T-cell (primary cell): ENCODE measurements around the gene FCRLA. TPM values are rescaled to one million over a fixed set of nuclear protein-coding genes. Genes with fewer than 3 reads are reported as not detected.
"Not testable (repeated sequence)": the region's sequence is repeated elsewhere in the genome, so short reads cannot be mapped to it uniquely, and the experiment has no call there.

Source experiments
- ATAC-seq, 4 experiments: fragments of 200-7000 bp in 3 of 4; fragments of 150-1000 bp in 1 of 4; cut with Tn5 transposase; replicated peaks in 1 of 4; 1 replicate in 3 of 4; 2 replicates in 1 of 4; pipeline ENCODE4 v1.10.0; 2021; ENCODE audit warnings: moderate library complexity in 3 of 4, mild to moderate bottlenecking in 2 of 4, moderate number of reproducible peaks in 1 of 4
- CTCF ChIA-PET, 2 donors: fragments of 300-600 bp; sonication (Branson Sonifier 250); formaldehyde crosslinking; loops; one replicate each; lab custom pipeline; 2022; ENCODE audit warnings: antibody characterized with exemption in 2 of 2; lab: Charles Lee
- POLR2A ChIA-PET, 2 donors: fragments of 300-600 bp; sonication (Branson Sonifier 250); formaldehyde crosslinking; loops; one replicate each; lab custom pipeline; 2022; ENCODE audit warnings: antibody characterized with exemption in 2 of 2; lab: Charles Lee
- DNase-seq, 35 experiments: peaks; one replicate each; pipeline versions ENCODE4 v3.0.0 to v3.0.0-alpha.2; 2013 to 2023
- H3K27ac ChIP-seq: one replicate; pipeline ENCODE4 v1.5.1; 2013; ENCODE audit warnings: low read length
- H3K27me3 ChIP-seq, 2 experiments: replicated peaks in 1 of 2; 1 replicate in 1 of 2; 2 replicates in 1 of 2; pipeline versions ENCODE4 v1.6.1 to v1.7.0; 2013; ENCODE audit warnings: low read length in 1 of 2, mixed read lengths in 1 of 2; ENCODE audit not compliant: control insufficient read depth in 2 of 2, insufficient read depth in 2 of 2; ENCODE audit errors: extremely low read depth in 1 of 2
- H3K36me3 ChIP-seq, 2 donors: 1 replicate in 1 of 2; 2 replicates in 1 of 2; pipeline versions ENCODE4 v1.6.1 to v1.7.0; 2013; ENCODE audit warnings: low read length in 1 of 2; ENCODE audit not compliant: control insufficient read depth in 2 of 2, insufficient read depth in 1 of 2; ENCODE audit errors: extremely low read depth in 1 of 2
- H3K4me1 ChIP-seq, 2 experiments: 1 replicate in 1 of 2; 2 replicates in 1 of 2; pipeline versions ENCODE4 v1.6.1 to v1.7.0; 2013; ENCODE audit warnings: low read length in 2 of 2, mixed read lengths in 1 of 2; ENCODE audit not compliant: insufficient read depth in 2 of 2, control insufficient read depth in 1 of 2; ENCODE audit errors: extremely low read depth in 1 of 2
- H3K4me3 ChIP-seq, 2 donors: 1 replicate in 1 of 2; 2 replicates in 1 of 2; pipeline versions ENCODE4 v1.5.1 to v1.7.0; 2013; ENCODE audit warnings: mild to moderate bottlenecking in 2 of 2, low read length in 1 of 2, moderate library complexity in 1 of 2; ENCODE audit not compliant: control insufficient read depth in 1 of 2; ENCODE audit errors: extremely low read depth in 1 of 2
- H3K9me3 ChIP-seq: 2 replicates; pipeline ENCODE4 v1.7.0; 2013
- H3K27ac Mint-ChIP-seq, 2 donors: one replicate each; pipeline ENCODE4 v1.8.0; 2020 to 2021; ENCODE audit warnings: mild to moderate bottlenecking in 2 of 2, mixed read lengths in 2 of 2
- H3K27me3 Mint-ChIP-seq, 2 donors: one replicate each; pipeline ENCODE4 v1.8.0; 2021 to 2022; ENCODE audit warnings: mixed read lengths in 2 of 2
- H3K36me3 Mint-ChIP-seq: one replicate; pipeline ENCODE4 v1.8.0; 2021; ENCODE audit warnings: mixed read lengths
- H3K4me1 Mint-ChIP-seq, 3 donors: one replicate each; pipeline ENCODE4 v1.8.0; 2020 to 2022; ENCODE audit warnings: mixed read lengths in 3 of 3, mild to moderate bottlenecking in 1 of 3
- H3K4me3 Mint-ChIP-seq, 3 donors: one replicate each; pipeline ENCODE4 v1.8.0; 2020 to 2022; ENCODE audit warnings: mild to moderate bottlenecking in 3 of 3, mixed read lengths in 3 of 3, moderate library complexity in 3 of 3
- H3K9me3 Mint-ChIP-seq, 3 donors: one replicate each; pipeline ENCODE4 v1.8.0; 2020 to 2022; ENCODE audit warnings: mixed read lengths in 3 of 3
- WGBS: methylation state at CpG from one replicate; pipeline ENCODE4 v1.1.5; 2013; ENCODE audit warnings: missing lambda C conversion rate; ENCODE audit not compliant: insufficient coverage; 5-methylcytosine and 5-hydroxymethylcytosine counted together
- total RNA-seq, 35 experiments: library from RNA in 6 of 35; stranded (reverse) in 6 of 35; fragments of 120-200 nt in 1 of 35; gene quantifications; one replicate each; pipeline versions ENCODE4 v1.2.1 to v1.2.4 and lab custom pipeline; 2013 to 2026

Gene FCRLA
- total RNA-seq, 5 donors from 2014 or later (not counting 1 experiment from before 2014, with no cell fraction given): 0.68 to 6.5 (median 2.7) TPM

- Mint-ChIP-seq H3K9me3 (no peaks in the 10 kb centered on the region), H3K27ac (no peak overlapping the region), H3K4me3 (no peak overlapping the region), H3K4me1 (peaks cover 21 to 30% (median 26%) of the 10 kb centered on the region in 3 donors), H3K27me3 (peaks cover 0 to 3% of the 10 kb centered on the region in 2 donors), H3K36me3 (no peaks in the 10 kb centered on the region)
- ChIA-PET CTCF (no interaction called here), POLR2A (no interaction called here)
- Histone ChIP-seq H3K36me3 (no peaks in the 10 kb centered on the region), H3K27me3 (peaks cover 4 to 11% of the 10 kb centered on the region in 2 experiments), H3K4me3 (no peak overlapping the region), H3K4me1 (peaks cover 9 to 27% of the 10 kb centered on the region in 2 experiments), H3K27ac (no peak overlapping the region), H3K9me3 (no peaks in the 10 kb centered on the region)
- ATAC-seq (no peak), DNase-seq (no peak)
- WGBS: 100% methylated on average over 2 of the region's 8 CpGs
Measured at GRCh38 chr1:161723459-161724141, 16.6 kb downstream of the FCRLA start.

GRCh38 chr1:161725258-161725907 lies 18.4 kb downstream of the FCRLA start:
- H3K4me3 ChIP-seq: peak overlapping the region; percentile 77 to 92
- H3K4me3 Mint-ChIP-seq: peak overlapping the region; percentile 91 to 98 (median 95)
- H3K27me3 Mint-ChIP-seq, H3K36me3 Mint-ChIP-seq, ATAC-seq, POLR2A ChIA-PET, H3K36me3 ChIP-seq, H3K9me3 Mint-ChIP-seq, H3K9me3 ChIP-seq, DNase-seq: not testable (repeated sequence)
- peaks cover 32 to 42% (median 34%) of the 10 kb centered on the region in 3 donors for H3K4me1 Mint-ChIP-seq
- 58% methylated on average over 15 of the region's 22 CpGs for WGBS
- CTCF ChIA-PET: interaction anchor here in 1 of 2 donors (1.5 to 3.1 kb wide), 3 partner anchors 14 to 238 kb away, joined by 4 to 34 read pairs (median 5); partner anchors contain the start of gene DUSP12
- peak overlapping the region; percentile 86 to 90 for H3K27ac Mint-ChIP-seq
- peaks cover 9 to 36% of the 10 kb centered on the region in 2 experiments for H3K4me1 ChIP-seq
- peaks cover 5 to 11% of the 10 kb centered on the region in 2 experiments for H3K27me3 ChIP-seq
- H3K27ac ChIP-seq: peak overlapping the region; percentile 53

- POLR2A ChIA-PET: interaction anchor here in 1 of 2 donors (0.6 kb wide), 1 partner anchor 80 kb away, joined by 3 read pairs; no protein-coding TSS in a partner anchor
- Mint-ChIP-seq H3K4me1 (peaks cover 34 to 48% (median 39%) of the 10 kb centered on the region in 3 donors), H3K27me3 (peaks cover 0 to 3% of the 10 kb centered on the region in 2 donors), H3K27ac (peak overlapping the region; percentile 86 to 90), H3K4me3 (peak overlapping the region; percentile 91 to 98 (median 95)), H3K9me3 (no peaks in the 10 kb centered on the region), H3K36me3 (no peaks in the 10 kb centered on the region)
- Histone ChIP-seq H3K9me3 (no peaks in the 10 kb centered on the region), H3K36me3 (no peaks in the 10 kb centered on the region), H3K4me3 (peak overlapping the region; percentile 77 to 92), H3K4me1 (peaks cover 9 to 41% of the 10 kb centered on the region in 2 experiments), H3K27me3 (peaks cover 5 to 11% of the 10 kb centered on the region in 2 experiments), H3K27ac (peak overlapping the region; percentile 53)
- WGBS: 0% methylated on average over 33 of the region's 34 CpGs
- CTCF ChIA-PET: interaction anchor here (0.6 to 3.1 kb wide), 6 partner anchors 13 to 1477 kb away, joined by 3 to 34 read pairs (median 4); partner anchors contain the start of gene DUSP12 (in 1 of the 2)
- ATAC-seq (peak; percentile 20 to 46 (median 38)), DNase-seq (peak in 31 of 35 experiments; percentile 1 to 54 (median 22))
Measured at GRCh38 chr1:161725908-161726472, 19.0 kb downstream of the FCRLA start.

- H3K4me1 ChIP-seq: peaks cover 9 to 41% of the 10 kb centered on the region in 2 experiments
- peaks cover 34 to 55% (median 42%) of the 10 kb centered on the region in 3 donors for H3K4me1 Mint-ChIP-seq
- ATAC-seq (peak; percentile 69 to 74 (median 73)), DNase-seq (peak; percentile 35 to 81 (median 64))
- H3K9me3 ChIP-seq: no peaks in the 10 kb centered on the region
- ChIA-PET CTCF (interaction anchor here (0.6 to 3.1 kb wide), 8 partner anchors 10 to 1478 kb away, joined by 3 to 34 read pairs (median 4); partner anchors contain the start of gene DUSP12 (in 1 of the 2)), POLR2A (interaction anchor here in 1 of 2 donors (0.6 kb wide), 1 partner anchor 81 kb away, joined by 3 read pairs; no protein-coding TSS in a partner anchor)
- peaks cover 0 to 3% of the 10 kb centered on the region in 2 donors for H3K27me3 Mint-ChIP-seq
- no peaks in the 10 kb centered on the region for H3K36me3 Mint-ChIP-seq
- H3K36me3 ChIP-seq: no peaks in the 10 kb centered on the region
- peak overlapping the region; percentile 91 to 98 (median 95) for H3K4me3 Mint-ChIP-seq
- H3K27ac ChIP-seq: peak overlapping the region; percentile 57
- peak overlapping the region; percentile 86 to 90 for H3K27ac Mint-ChIP-seq
- WGBS: under 1% methylated on average over 62 of the region's 83 CpGs
- peaks cover 8 to 11% of the 10 kb centered on the region in 2 experiments for H3K27me3 ChIP-seq
- no peaks in the 10 kb centered on the region for H3K9me3 Mint-ChIP-seq
- H3K4me3 ChIP-seq: peak overlapping the region; percentile 77 to 92
Measured at GRCh38 chr1:161726473-161727255, 19.6 kb downstream of the FCRLA start.

GRCh38 chr1:161727256-161727924 lies 20.4 kb downstream of the FCRLA start:
- Histone ChIP-seq H3K27ac (peak overlapping the region; percentile 57), H3K4me1 (peaks cover 9 to 41% of the 10 kb centered on the region in 2 experiments), H3K36me3 (no peaks in the 10 kb centered on the region), H3K4me3 (peak overlapping the region; percentile 75 to 77), H3K9me3 (no peaks in the 10 kb centered on the region), H3K27me3 (peaks cover 8 to 11% of the 10 kb centered on the region in 2 experiments)
- H3K36me3 Mint-ChIP-seq: no peaks in the 10 kb centered on the region
- CTCF ChIA-PET: interaction anchor here (0.8 to 3.1 kb wide), 4 partner anchors 9 to 104 kb away, joined by 3 to 34 read pairs (median 4); no protein-coding TSS in a partner anchor
- WGBS: under 1% methylated on average over 31 of the region's 38 CpGs
- H3K27ac Mint-ChIP-seq: peak overlapping the region; percentile 90 to 97
- peaks cover 34 to 54% (median 42%) of the 10 kb centered on the region in 3 donors for H3K4me1 Mint-ChIP-seq
- peaks cover 0 to 3% of the 10 kb centered on the region in 2 donors for H3K27me3 Mint-ChIP-seq
- no peaks in the 10 kb centered on the region for H3K9me3 Mint-ChIP-seq
- ATAC-seq (peak; percentile 30 to 61 (median 46)), DNase-seq (peak; percentile 10 to 80 (median 39))
- H3K4me3 Mint-ChIP-seq: peak overlapping the region; percentile 91 to 98 (median 95)
- POLR2A ChIA-PET: no interaction called here
